Inferior parietal cortex (tissue), 1 donor: ENCODE measurements around the gene PTF1A.

Experiments used
- DNase-seq: peaks from one replicate; pipeline ENCODE4 v3.0.0-alpha.2; 2016; ENCODE audit errors: extremely low spot score

The PTF1A gene, protein sequence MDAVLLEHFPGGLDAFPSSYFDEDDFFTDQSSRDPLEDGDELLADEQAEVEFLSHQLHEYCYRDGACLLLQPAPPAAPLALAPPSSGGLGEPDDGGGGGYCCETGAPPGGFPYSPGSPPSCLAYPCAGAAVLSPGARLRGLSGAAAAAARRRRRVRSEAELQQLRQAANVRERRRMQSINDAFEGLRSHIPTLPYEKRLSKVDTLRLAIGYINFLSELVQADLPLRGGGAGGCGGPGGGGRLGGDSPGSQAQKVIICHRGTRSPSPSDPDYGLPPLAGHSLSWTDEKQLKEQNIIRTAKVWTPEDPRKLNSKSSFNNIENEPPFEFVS

DNA sequence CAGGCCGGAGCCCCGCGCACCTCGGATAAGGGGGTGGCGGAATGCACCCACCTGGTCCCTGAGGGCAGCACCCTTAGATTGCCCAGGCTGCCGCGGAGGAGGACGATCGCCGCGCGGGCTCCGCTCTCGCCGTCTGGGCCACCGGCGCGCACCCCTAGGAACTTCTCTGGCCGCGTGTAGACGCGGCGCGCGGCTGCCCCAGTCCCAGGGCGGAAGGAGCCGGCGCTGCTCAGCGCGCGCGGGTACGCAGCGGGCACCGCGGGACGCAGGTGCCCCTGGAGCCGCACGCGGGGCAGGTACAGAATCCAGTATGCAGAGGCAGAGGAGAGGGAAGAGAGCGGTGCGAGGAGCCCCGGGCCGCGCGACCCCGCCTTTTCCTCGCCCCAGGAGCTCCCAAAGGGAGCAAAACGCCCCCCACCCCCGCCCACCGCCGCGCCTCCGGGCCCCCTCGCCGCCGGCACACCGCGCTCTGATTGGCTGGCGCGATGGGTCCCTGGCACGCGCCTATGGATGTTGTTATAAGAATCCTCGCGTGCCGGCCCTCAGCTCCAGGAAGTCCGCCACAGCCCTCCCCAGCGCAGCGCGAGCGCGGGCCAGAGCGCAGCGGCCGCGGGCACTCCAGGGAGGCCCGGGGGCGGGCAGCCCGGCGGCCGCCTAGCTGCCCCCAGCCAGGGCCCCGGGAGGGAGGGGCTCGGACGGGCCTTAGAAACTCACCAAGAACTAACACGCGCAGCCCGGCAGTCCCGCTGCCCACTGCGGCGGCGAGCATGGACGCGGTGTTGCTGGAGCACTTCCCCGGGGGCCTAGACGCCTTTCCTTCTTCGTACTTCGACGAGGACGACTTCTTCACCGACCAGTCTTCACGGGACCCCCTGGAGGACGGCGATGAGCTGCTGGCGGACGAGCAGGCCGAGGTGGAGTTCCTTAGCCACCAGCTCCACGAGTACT, at the start of gene PTF1A:
PTF1A (plus strand) TSS at position 549 of the 948 bp plus-strand sequence; CDS start at position 768, 219 bp downstream.
- DNase-seq = no peak

DNA sequence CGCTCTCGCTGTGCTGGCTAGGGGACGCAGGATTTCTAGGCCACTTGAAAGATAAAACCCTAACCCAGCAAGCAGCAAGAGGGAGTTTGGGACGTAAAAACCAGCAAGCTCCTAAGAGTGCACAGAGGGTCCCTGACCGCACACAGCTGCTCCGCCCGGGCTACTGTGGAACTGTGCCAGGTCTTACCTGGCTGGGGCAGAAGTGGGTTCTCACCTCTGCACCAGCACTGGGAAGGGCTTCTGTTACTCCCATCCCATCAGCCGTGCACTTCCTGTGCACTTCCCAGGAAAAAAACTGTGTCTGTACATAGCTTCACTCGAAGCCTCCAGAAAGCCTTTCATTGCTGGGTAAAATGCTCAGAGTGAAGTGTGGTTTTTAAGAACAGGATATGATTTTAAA, 45.9 kb upstream of the PTF1A start:
- no peak for DNase-seq

DNA sequence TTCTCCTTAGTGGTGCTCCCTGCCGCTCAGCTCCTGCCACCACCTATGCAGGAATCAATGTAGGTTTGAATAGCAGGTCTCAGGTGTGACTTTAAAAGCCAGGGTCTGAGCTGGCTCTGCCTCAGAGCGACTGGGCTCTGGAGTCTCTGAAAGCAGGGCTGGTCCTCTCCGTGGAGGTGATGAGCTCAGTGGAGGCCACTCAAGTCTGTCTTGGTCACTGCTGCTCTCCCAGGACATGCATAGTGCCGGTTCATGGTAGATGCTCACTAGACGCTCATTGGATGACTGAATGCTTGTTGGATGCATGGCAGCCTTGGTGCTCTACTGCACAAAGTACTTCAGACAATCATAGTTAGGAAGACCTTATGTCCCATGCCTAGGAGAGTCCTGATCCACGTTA, 45.1 kb upstream of the PTF1A start:
- no peak for DNase-seq

DNA sequence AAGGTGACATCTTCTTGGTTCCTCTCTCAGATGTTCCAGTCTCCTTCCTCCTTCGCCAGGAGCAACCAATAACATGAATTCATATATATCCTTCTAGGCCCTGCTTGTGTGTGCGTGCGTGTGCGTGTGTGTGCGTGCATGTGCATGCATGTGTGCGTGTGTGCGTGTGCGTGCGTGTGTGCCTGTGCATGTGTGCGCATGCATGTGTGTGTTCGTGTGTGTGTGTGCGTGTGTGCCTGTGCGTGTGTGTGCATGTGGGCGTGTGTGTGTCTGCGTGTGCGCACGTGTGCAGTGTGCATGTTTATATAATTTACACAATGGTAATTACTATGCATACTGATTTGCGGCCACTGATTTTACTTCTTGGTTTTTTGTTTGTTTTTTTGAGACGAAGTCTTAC, 43.9 kb upstream of the PTF1A start:
- DNase-seq = no peak

DNA sequence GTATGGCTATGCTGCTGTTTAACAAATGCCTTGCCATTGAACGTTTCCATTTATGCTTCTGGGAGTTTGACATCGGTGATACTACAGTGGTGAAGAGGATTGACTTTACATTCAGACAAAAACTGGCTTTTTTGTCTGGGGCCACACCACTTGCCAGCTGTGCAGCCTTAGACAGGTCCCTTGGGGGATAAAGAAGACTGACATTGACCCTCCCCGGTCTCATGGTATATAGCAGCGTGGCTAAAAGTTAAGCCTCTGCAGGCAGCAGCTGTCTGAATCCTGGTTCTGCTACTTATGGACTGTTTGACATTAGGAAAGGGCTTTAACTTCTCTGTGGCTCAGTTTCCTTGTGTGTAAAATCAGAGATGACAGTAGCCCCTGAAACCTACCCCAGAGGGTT, 42.0 kb upstream of the PTF1A start:
- no peak for DNase-seq

DNA sequence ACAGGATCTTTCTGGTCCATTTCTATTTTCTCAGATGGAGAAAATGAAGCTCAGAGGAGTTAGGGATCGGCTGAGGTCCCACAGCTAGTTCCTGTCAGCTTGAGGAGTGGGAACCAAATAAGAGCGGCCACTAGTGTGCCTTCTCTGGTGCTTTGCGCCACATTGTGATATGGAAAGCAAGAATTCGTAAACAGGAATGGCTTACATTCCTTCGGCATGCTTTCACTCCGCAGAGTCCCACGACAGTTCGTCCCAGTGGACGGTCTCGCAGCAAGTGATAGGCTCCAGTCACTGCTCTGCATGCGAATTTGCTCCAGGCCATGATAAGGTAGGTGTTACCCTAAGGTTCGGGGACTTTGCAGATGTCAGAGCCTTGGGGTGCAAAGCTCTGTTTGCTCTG, 41.5 kb upstream of the PTF1A start:
- no peak for DNase-seq

DNA sequence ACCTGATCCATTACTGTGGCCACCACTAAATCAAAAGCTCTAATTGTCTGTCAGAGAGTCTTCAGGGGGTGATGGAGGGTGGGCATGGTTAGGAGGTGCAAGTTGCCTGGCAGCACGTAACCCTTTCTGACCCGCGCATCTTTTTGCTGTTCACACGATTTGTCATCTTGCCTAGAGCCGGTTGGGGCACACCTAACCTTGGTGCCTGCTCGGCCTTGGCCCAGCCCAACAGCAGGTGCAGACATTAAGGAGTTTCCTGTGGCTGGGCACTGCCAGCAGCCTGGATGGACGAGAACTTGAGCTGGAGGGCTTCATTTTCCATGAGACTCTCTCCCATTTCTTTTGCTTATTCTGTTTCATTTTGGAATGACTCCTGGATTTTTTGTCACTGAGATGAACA, 41.0 kb upstream of the PTF1A start:
- no peak for DNase-seq

DNA sequence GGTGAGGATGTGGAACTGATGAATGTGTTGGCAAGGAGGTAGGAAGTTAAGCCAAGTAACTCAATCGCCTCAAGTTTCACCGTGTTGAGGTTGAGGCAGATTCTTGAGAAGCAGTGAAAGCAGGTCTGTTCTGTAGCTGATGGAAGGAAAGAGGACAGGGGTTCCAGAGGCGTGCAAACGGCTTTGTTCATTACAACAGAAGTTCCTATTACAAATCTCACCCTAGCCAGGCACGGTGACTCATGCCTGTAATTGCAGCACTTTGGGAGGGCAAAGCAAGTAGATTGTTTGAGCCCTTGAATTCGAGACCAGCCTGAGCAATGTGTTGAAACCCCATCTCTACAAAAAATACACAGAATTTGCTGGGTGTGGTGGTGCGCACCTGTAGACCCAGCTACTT, 36.9 kb upstream of the PTF1A start:
- no peak for DNase-seq

DNA sequence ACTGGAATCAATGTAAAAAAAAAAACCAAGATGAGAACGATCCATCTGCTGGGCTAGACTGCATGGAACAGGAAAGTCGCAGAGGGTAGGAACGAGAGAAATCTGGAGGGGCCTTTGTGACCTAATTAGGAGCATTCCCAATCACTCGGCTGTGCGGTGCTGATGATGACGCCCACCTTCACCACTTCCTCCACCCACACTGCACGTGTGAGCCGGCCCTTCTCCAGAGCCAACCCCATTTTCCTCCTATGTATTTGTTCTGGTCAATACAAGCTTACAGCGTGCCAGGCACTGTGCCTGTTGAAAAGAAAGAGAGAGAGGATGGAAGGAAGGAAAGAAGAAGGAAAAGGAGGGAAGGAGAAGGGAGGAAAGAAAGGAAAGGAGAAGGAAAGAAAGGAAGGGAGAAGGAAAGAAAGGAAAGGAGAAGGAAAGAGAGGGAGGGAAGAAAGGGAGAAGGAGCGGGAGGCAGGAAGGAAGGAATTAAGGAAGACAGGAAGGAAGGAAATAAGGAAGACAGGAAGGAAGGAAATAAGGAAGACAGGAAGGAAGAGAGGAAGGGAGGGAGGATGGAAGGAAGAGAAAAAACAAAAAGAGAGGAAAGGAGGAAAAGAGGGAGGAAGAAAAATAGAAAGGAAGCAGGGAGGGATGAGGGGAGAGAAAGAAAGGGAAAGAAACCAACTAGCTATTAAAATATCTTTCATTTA, 35.5 kb upstream of the PTF1A start:
- no peak for DNase-seq

DNA sequence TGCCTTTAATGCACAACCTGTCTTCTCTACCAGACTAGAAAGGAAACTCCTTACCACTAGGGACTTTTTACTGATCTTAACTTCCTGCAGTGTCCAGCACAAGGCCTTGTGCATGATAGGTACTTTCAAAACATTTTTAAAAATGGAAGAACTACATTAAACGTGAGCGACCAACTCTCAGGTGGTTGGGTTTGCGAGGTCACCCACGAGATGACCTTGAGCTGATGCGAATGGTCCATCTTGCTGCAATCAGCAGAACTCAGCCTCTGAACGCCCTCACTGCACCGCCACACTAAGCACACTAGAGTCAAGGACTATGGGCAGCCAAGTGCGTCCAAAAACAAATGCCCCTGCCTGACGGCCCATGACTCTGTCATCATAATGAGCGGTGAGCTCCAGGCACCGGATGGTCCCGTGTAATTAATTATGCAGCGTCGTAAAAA, 34.9 kb upstream of the PTF1A start:
- DNase-seq = no peak

DNA sequence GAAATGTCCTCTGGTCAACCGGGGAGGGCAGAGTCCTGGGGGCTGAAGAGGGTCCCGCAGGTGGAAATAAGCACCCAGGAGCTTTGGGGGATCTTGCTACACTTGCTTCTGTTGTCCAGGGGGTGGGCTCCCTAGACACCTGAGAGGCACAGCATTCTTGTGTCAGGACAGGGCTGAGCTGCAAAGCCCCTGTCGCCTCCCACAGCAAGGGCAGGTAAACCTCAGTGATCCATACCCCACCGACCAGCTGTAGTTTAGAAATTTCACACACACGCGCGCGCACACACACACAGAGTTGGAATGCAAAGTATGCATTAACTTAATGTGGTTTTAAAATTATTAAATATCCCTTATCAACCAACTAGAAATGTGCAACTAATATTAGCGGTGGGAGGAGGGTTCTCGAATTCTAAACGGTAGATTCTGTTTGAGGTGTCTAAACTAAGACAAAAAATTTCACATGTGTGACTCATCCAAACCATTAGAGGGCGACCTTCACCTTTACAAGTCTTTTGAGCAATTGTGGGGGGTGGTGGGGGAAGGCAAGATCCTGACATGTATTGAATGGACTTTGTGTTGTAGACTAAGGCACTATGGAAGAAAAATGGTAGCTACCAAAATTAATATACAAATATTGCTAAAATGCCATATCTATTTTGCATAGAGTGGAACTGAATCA, 34.3 kb upstream of the PTF1A start:
- DNase-seq = peak; percentile 63

DNA sequence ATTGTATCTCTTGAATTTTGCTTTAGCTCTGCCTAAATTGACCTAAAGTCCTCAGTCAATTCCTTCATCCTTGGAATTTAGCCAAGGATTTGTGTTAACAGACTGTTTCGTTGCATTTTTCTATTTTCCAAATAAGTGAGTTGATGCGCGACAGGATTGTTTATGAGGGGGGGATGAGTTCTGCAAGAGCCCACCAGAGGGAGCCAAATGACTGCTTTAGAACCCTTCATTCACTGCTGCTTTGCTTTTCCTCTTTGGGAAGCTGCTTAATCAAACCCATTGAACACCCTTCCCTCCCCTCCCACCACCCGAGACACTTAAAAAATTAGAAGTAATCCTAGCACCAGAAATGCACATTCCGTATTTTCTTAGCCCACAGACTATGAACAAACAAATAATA, 33.7 kb upstream of the PTF1A start:
- peak; percentile 87 for DNase-seq

DNA sequence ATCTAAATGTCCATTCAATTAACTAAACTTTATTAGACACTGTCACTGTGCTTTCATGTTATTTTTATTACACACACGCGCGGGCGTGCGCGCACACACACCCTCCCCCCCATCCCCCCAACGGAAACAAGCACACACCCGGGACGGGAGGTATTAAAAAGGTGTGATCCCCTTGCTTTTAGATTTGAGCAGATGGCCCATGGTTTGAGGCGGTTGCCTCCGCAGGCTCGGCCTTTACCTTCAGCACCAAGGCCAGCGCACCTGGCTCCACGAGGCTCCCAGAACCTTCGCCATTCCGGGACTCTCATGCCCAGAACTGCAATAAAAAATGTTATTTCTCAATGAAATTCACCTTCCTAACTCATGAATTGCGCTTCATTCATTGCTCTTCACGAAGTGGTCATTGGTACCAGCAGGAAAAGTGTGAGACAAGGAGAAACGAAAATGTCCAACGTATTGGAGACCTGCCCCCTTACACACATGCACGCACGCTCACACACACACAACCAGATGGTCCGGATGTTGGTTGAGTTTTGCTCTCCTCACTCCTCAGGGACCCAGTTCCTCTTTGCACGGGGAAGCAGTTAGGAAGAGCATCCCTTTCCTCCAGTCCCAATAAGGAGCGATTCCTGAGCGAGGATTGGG, 20.8 kb upstream of the PTF1A start:
- DNase-seq = no peak

DNA sequence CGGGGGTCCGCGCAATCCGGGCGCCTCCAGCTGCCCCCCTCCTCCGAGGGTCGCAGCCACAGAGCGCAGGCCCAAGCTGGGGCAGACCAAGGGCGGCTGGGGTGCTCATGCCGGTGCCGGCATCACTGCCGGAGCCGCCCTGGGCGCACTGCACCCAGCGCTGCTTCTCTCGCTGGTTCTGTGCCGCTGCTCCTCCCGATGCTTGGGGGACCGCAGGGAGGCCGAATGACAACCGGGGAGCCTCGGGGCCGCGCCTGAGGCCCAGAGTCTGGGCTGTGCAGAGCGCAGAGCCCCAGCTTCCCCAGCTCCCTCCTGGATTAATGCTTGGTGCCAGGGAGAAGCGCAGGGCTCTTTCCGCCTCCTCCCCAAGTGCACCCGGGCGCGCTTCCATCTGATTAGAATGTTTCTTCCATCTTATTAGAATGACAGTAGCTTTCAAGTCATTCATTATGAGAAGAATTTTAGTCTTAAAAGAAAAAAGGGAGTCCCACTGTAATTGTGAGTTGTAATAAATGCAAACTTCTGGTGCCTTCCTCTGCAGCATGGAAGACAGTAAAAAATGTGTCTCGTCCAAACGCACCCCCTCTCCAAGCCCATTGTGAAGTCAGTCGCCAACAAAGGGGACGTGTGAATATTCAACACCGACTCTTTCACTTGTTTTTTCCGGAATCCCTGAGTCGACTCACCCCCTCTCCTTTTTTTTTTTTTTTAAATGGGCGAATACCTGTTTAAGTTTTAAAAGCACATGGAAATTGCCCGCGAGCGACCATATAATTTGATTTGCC, 19.5 kb upstream of the PTF1A start:
- DNase-seq = peak; percentile 12

DNA sequence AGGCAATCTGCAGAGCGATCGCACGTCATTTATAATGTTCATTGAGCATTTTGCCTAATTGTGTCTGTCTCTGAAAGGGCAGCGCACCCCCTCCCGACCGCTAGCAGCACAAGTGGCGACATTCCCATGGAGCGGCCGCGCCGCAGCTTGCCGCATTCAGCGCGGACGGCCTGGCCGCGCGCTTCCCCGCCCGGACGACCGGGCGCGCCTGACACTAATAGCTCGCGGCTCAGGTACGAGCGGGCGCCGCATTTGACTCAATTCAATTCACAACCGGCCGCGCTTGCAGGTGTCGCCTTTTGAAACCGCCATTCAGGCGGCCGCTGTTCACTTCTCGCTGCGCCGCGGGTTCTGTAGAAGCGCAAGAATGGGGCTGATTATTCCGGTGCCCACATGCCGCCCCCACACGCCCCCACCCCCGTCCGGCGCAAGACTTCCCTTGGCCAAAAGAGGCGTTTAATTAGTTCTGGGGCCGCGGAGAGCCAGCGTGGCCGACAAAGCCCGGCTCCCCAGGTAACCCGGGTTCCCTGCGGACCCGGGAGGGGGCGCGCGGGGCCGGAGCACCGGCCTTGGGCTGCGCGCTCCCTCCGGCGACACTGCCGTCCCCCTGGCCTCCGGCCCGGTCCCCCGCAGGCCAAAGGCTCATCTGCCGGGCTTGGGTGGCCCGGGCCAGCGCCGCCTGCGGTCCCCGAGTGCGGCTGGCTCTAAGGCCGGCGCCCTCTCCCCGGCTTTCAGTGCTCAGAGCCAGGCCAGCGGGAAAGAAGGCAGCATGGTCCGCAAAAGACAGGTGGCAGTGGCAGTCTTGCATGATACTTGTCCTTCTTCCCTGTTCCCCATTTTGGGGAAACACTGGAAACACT, 18.7 kb upstream of the PTF1A start:
- DNase-seq = peak; percentile 27

DNA sequence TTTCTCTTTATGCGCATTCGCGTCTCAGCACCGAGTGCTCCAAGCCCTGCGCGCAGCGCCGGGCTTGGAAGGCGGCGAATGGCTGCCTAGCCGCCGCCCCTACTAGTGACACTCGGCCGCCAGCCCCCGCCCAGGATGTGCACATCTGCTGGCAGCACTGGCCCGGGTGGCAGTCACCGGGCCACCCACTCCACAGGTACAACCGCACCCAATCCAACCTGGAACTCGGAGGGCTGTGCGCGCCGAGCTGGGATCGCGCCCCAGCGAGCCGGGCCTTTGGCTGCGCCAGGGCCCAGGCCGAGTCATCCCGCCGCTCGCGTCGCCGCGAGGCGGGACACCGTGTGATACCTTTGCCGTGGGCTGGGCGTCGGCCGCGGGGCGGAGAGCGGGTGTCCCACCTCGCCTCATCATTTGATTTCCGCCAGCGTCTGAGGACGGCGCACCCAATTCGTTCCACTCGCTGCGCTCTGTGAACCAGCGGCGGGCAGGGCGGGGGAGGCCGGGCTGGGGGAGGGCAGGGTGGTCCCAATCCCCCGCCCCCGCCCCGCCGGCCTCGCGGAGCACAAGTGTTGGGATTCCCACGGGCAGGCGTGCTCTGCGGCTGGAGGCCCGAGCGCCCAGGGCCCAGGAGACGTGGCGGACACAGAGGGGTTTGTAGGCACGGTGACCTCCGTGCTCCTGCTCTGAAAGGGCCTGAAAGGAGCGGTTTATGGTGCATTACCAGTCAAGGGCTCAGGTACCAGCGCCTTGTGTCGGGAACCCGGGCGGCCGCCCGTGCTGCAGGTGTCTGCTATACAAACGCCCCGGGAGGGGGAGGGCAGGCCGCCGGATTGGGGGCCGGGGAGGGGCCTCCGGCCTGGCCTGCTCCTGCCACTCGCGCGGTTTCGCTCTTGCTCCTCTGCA, 17.8 kb upstream of the PTF1A start:
- DNase-seq = no peak

DNA sequence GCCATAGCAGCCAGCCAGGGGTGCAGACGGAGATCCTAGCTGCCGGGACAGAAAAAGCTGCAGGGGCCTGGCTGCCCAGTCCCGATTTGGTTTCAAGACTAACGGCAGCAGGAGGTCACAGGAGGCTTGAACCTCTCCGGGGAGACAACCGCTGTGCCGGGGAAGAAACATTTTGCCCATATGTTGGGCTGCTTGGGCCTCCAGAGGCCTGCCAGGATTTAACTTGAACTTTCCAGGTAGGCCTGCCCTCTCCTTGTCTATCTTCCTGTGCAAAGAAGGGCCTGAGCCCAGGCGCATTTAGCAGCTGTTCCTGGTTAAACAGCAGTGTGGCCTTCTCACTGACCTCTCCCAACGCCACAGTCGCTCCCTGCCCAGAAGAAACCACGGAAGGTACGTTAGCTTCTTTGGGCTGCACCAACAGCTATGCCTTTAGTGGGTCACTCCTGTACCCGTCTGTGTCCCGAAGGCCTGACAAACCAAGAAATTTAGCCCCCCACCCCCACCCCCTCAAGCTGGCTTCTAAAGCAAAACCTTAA, 17.1 kb upstream of the PTF1A start:
- no peak for DNase-seq

DNA sequence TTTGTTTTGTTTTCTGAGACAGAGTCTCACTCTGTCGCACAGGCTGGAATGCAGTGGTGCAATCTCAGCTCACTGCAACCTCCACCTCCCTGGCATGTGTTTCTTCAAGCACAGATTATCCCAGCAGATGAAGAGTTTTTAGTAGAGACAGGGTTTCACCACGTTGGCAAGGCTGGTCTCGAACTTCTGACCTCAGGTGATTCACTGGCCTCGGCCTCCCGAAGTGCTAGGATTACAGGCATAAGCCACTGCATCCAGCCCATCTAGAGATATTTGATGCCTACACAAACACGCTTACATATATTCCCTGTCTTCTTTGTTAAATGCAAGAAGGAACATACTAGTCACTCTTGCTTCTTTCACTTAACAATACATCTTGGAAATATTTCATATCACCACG, 5.9 kb upstream of the PTF1A start:
- DNase-seq = no peak
